H1 (cell line): ENCODE results near the gene OXCT2. TPM values are rescaled to one million over a fixed set of nuclear protein-coding genes. Genes with fewer than 3 reads are reported as not detected.

ENCODE experiments used
- EGR1 ChIP-seq: IDR thresholded peaks from 2 replicates; pipeline ENCODE4 v1.6.1; 2011; ENCODE audit warnings: low read depth, low read length, borderline replicate concordance
- SRF ChIP-seq: IDR thresholded peaks from 2 replicates; pipeline ENCODE4 v1.6.1; 2011; ENCODE audit warnings: mild to moderate bottlenecking, low read depth, low read length, moderate library complexity
- polyA plus RNA-seq, 7 experiments: library from polyadenylated mRNA; depleted of rRNA in 3 of 7; stranded (reverse) in 5 of 7; unstranded in 2 of 7; fragments of >200 nt in 5 of 7; fragments of 200-250 nt in 2 of 7; gene quantifications; 1 replicate in 5 of 7; 2 replicates in 1 of 7; 4 replicates in 1 of 7; pipeline versions ENCODE4 v1.2.1 to v1.2.3, GENCODE V29; 2011 to 2013; ENCODE audit warnings: missing spikeins in 2 of 7, mixed read lengths in 2 of 7
- total RNA-seq: library from RNA; stranded (reverse); fragmentation: NEBNext Ultra II Directional; extraction: Animal tissue kit (Norgen Biotek cat#: 25700); gene quantifications from 2 replicates; pipeline ENCODE4 v1.2.1, GENCODE V29; 2021
- TF ChIP-seq, protein P1 (sequence below), 3 experiments: IDR thresholded peaks; 1 replicate in 2 of 3; 2 replicates in 1 of 3; pipeline versions ENCODE4 v1.5.1 to v1.6.1; 2011; ENCODE audit warnings: low read length in 3 of 3, mild to moderate bottlenecking in 3 of 3, inconsistent platforms in 2 of 3, low read depth in 1 of 3, moderate library complexity in 1 of 3; ENCODE audit not compliant: insufficient read depth in 1 of 3; ENCODE audit errors: control extremely low read depth in 1 of 3

The OXCT2 gene
- total and polyA plus RNA-seq, 2 of the 8 experiments (the other 6 are each of a cell fraction or from before 2014, with no cell fraction given) = 2.6 to 2.9 TPM

DNA sequence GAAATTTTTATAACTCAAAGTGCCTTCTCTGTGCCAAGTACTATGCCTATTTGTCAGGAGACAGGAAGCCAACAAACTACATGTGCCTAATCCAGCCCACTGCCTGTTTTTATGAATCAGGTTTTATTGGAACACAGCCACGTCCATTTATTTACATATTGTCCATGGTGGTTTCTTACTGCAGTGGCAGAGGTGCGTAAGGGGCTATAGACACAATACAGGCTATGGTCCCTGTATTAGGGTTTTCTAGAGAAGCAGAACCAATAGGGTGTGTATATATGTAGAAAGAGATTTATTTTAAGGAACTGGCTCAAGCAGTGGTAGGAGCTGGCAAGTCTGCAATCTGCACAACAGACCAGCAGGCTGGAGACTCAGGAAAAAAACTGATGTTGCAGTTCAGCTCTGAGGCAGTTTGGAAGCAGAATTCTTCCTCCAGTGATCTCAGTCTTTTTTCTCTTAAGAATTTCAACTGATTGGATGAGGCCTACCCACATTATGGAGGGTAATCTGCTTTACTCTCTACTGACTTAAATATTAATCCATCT, 17.1 kb downstream of the OXCT2 start (continued):
- TF ChIP-seq EGR1 (no peak), SRF (no peak)
- TF ChIP-seq, protein P1, sequence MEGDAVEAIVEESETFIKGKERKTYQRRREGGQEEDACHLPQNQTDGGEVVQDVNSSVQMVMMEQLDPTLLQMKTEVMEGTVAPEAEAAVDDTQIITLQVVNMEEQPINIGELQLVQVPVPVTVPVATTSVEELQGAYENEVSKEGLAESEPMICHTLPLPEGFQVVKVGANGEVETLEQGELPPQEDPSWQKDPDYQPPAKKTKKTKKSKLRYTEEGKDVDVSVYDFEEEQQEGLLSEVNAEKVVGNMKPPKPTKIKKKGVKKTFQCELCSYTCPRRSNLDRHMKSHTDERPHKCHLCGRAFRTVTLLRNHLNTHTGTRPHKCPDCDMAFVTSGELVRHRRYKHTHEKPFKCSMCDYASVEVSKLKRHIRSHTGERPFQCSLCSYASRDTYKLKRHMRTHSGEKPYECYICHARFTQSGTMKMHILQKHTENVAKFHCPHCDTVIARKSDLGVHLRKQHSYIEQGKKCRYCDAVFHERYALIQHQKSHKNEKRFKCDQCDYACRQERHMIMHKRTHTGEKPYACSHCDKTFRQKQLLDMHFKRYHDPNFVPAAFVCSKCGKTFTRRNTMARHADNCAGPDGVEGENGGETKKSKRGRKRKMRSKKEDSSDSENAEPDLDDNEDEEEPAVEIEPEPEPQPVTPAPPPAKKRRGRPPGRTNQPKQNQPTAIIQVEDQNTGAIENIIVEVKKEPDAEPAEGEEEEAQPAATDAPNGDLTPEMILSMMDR (IDR thresholded peaks at IDR 0.05; ENCODE audit: control extremely low read depth in 1 of 3, insufficient read depth in 1 of 3, low read depth in 1 of 3, low read length in 3 of 3) = no peak
